Measurements from ENCODE around the gene INPP1.

DNA sequence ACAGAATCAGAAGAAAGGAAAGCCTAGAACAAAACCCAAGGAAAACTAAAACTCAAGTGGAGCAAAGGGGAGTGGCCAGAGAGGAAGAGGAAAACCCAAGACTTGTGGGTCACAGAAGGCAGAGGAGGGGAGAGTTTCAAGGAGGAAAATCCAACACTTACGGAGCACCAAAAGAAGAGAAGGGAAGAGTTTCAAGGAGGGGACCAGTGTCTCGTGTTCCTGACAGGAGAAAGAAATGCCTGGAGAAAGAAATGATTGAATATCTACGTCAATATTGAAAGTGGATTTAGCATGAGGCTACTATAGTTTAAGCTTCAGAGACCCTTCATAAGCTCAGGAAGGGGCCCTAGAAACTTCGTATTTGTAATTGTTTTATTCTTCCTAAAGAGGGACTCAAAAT, 63.4 kb downstream of the INPP1 start:
- TF ChIP-seq TAF1 (IDR thresholded peaks at IDR 0.05; ENCODE audit: borderline replicate concordance, low read depth, low read length) (no peak), POLR2A (IDR thresholded peaks at IDR 0.05; ENCODE audit: low read depth, low read length) (no peak), POLR2AphosphoS5 (IDR thresholded peaks at IDR 0.05; ENCODE audit: low read depth, low read length) (no peak)
